Mesenchymal stem cell (in vitro differentiated cells and primary cell): ENCODE results near the gene CNOT4.

Experiments
- DNase-seq: peaks from one replicate; pipeline ENCODE4 v3.0.0-alpha.2; 2013
- H2AFZ ChIP-seq: one replicate; pipeline ENCODE4 v1.6.1; 2013; ENCODE audit warnings: low read depth, mild to moderate bottlenecking, control low read depth, inconsistent platforms, low read length, moderate library complexity
- H2AK5ac ChIP-seq: 2 replicates; pipeline ENCODE4 v1.6.1; 2013; ENCODE audit warnings: low read length, moderate library complexity, mild to moderate bottlenecking, inconsistent platforms; ENCODE audit not compliant: severe bottlenecking
- H2BK120ac ChIP-seq: one replicate; pipeline ENCODE4 v1.6.1; 2013; ENCODE audit warnings: low read depth, mild to moderate bottlenecking, inconsistent platforms, low read length, moderate library complexity
- H2BK12ac ChIP-seq, 2 experiments: one replicate each; pipeline ENCODE4 v1.6.1; 2013; ENCODE audit warnings: inconsistent platforms in 2 of 2, low read length in 2 of 2, mild to moderate bottlenecking in 2 of 2, moderate library complexity in 2 of 2, control low read depth in 1 of 2
- H2BK15ac ChIP-seq: one replicate; pipeline ENCODE4 v1.6.1; 2013; ENCODE audit warnings: mild to moderate bottlenecking, low read depth, inconsistent platforms; ENCODE audit not compliant: poor library complexity, severe bottlenecking
- H2BK5ac ChIP-seq: 2 replicates; pipeline ENCODE4 v1.6.1; 2013; ENCODE audit warnings: low read depth, mild to moderate bottlenecking, low read length, control low read depth, inconsistent platforms; ENCODE audit not compliant: poor library complexity, severe bottlenecking
- H3K14ac ChIP-seq, 2 experiments: one replicate each; pipeline ENCODE4 v1.6.1; 2013; ENCODE audit warnings: inconsistent platforms in 2 of 2, low read length in 2 of 2, control low read depth in 1 of 2, mild to moderate bottlenecking in 1 of 2, moderate library complexity in 1 of 2
- H3K18ac ChIP-seq, 2 experiments: one replicate each; pipeline ENCODE4 v1.6.1; 2013; ENCODE audit warnings: inconsistent platforms in 2 of 2, low read length in 2 of 2, control low read depth in 1 of 2, low read depth in 1 of 2, mild to moderate bottlenecking in 1 of 2
- H3K23ac ChIP-seq, 2 experiments: one replicate each; pipeline ENCODE4 v1.6.1; 2013; ENCODE audit warnings: inconsistent platforms in 2 of 2, low read length in 2 of 2, mild to moderate bottlenecking in 2 of 2, moderate library complexity in 2 of 2, control low read depth in 1 of 2
- H3K27ac ChIP-seq: 2 replicates; pipeline ENCODE4 v1.5.1; 2013; ENCODE audit warnings: mild to moderate bottlenecking, moderate library complexity, low read length, control low read depth, inconsistent platforms; ENCODE audit not compliant: poor library complexity, severe bottlenecking
- H3K27me3 ChIP-seq, 2 experiments: 2 replicates each; pipeline versions ENCODE4 v1.6.1 to v1.7.0; 2013; ENCODE audit warnings: low read length in 2 of 2, mild to moderate bottlenecking in 2 of 2, moderate library complexity in 2 of 2, control low read depth in 1 of 2, inconsistent platforms in 1 of 2; ENCODE audit not compliant: control insufficient read depth in 1 of 2, insufficient read depth in 1 of 2
- H3K36me3 ChIP-seq, 2 experiments: 2 replicates each; pipeline versions ENCODE4 v1.6.1 to v1.7.0; 2013; ENCODE audit warnings: low read length in 2 of 2, control low read depth in 1 of 2, inconsistent platforms in 1 of 2, low read depth in 1 of 2, mild to moderate bottlenecking in 1 of 2; ENCODE audit not compliant: insufficient read depth in 2 of 2, control insufficient read depth in 1 of 2
- H3K4ac ChIP-seq, 2 experiments: one replicate each; pipeline ENCODE4 v1.6.1; 2013; ENCODE audit warnings: inconsistent platforms in 2 of 2, low read length in 2 of 2, mild to moderate bottlenecking in 2 of 2, moderate library complexity in 2 of 2, control low read depth in 1 of 2, low read depth in 1 of 2
- H3K4me1 ChIP-seq: 2 replicates; pipeline ENCODE4 v1.6.1; 2013; ENCODE audit warnings: low read depth, low read length, control low read depth; ENCODE audit not compliant: control insufficient read depth, insufficient read depth
- H3K4me2 ChIP-seq: 2 replicates; pipeline ENCODE4 v1.6.1; 2013; ENCODE audit warnings: low read length, mild to moderate bottlenecking, inconsistent platforms; ENCODE audit not compliant: poor library complexity, severe bottlenecking
- H3K4me3 ChIP-seq, 2 experiments: 2 replicates each; pipeline versions ENCODE4 v1.5.1 to v1.7.0; 2013; ENCODE audit warnings: low read length in 2 of 2, mild to moderate bottlenecking in 2 of 2, control low read depth in 1 of 2, low read depth in 1 of 2; ENCODE audit not compliant: insufficient read depth in 1 of 2
- H3K79me1 ChIP-seq: replicated peaks from 2 replicates; pipeline ENCODE4 v1.6.1; 2013; ENCODE audit warnings: mild to moderate bottlenecking, control low read depth, low read length, inconsistent platforms; ENCODE audit not compliant: poor library complexity, severe bottlenecking
- H3K9ac ChIP-seq: 2 replicates; pipeline ENCODE4 v1.7.0; 2013; ENCODE audit warnings: mild to moderate bottlenecking, low read length, moderate library complexity
- H3K9me3 ChIP-seq: 2 replicates; pipeline ENCODE4 v1.7.0; 2013; ENCODE audit warnings: mild to moderate bottlenecking, low read length; ENCODE audit not compliant: control insufficient read depth
- H4K8ac ChIP-seq: one replicate; pipeline ENCODE4 v1.6.1; 2013; ENCODE audit warnings: inconsistent platforms, mild to moderate bottlenecking, low read length, moderate library complexity
- H4K91ac ChIP-seq: one replicate; pipeline ENCODE4 v1.6.1; 2013; ENCODE audit warnings: mild to moderate bottlenecking, low read length, inconsistent platforms
- WGBS: methylation state at CpG from one replicate; pipeline ENCODE4 v1.1.7; 2013; ENCODE audit warnings: mixed read lengths; 5-methylcytosine and 5-hydroxymethylcytosine counted together

CNOT4 gene

GRCh38 chr7:135397689-135398088 lies 112.2 kb downstream of the CNOT4 start:
- no peak overlapping the region for H4K8ac ChIP-seq
- H4K91ac ChIP-seq: no peak overlapping the region
- H2BK120ac ChIP-seq: no peak overlapping the region

GRCh38 chr7:135392701-135393100 lies 117.2 kb downstream of the CNOT4 start:
- WGBS: 91% methylated on average over 3 of the region's 4 CpGs
- no peak overlapping the region for H2AK5ac ChIP-seq
- H2BK5ac ChIP-seq: no peak overlapping the region
- H3K9me3 ChIP-seq: no peaks in the 10 kb centered on the region
- no peak overlapping the region for H2AFZ ChIP-seq
- no peak overlapping the region for H3K14ac ChIP-seq
- no peaks in the 10 kb centered on the region for H3K4me1 ChIP-seq
- H3K4me2 ChIP-seq: no peak overlapping the region
- H3K4ac ChIP-seq: no peak overlapping the region
- H3K18ac ChIP-seq: no peak overlapping the region
- H3K27ac ChIP-seq: no peak overlapping the region
- H3K23ac ChIP-seq: no peak overlapping the region
- no peak overlapping the region for H3K4me3 ChIP-seq
- no peak for DNase-seq
- H3K36me3 ChIP-seq: peaks cover 10 to 37% of the 10 kb centered on the region in 2 experiments
- no peak overlapping the region for H4K8ac ChIP-seq
- H2BK12ac ChIP-seq: no peak overlapping the region
- H3K9ac ChIP-seq: no peak overlapping the region
- no peaks in the 10 kb centered on the region for H3K27me3 ChIP-seq
- no peak overlapping the region for H2BK120ac ChIP-seq
- H2BK15ac ChIP-seq: no peak overlapping the region
- no peak overlapping the region for H4K91ac ChIP-seq
- peaks cover 8% of the 10 kb centered on the region for H3K79me1 ChIP-seq

More at GRCh38 chr7:135397689-135398088, 112.2 kb downstream of the CNOT4 start:
- Histone ChIP-seq H3K4me1 (no peaks in the 10 kb centered on the region), H2AFZ (no peak overlapping the region), H3K36me3 (peaks cover 10 to 33% of the 10 kb centered on the region in 2 experiments), H3K18ac (no peak overlapping the region), H2BK12ac (no peak overlapping the region), H3K79me1 (peaks cover 8% of the 10 kb centered on the region), H2BK5ac (no peak overlapping the region), H3K27ac (no peak overlapping the region), H3K27me3 (no peaks in the 10 kb centered on the region), H2AK5ac (no peak overlapping the region), H2BK15ac (no peak overlapping the region), H3K9me3 (no peaks in the 10 kb centered on the region), H3K4me2 (no peak overlapping the region), H3K4ac (no peak overlapping the region), H3K23ac (no peak overlapping the region), H3K9ac (no peak overlapping the region), H3K4me3 (no peak overlapping the region), H3K14ac (no peak overlapping the region)
- no peak for DNase-seq

GRCh38 chr7:135391514-135391913 lies 118.4 kb downstream of the CNOT4 start:
- Histone ChIP-seq H2BK5ac (no peak overlapping the region), H4K8ac (no peak overlapping the region), H3K79me1 (peaks cover 8% of the 10 kb centered on the region), H3K9me3 (no peaks in the 10 kb centered on the region), H3K4me2 (no peak overlapping the region), H2BK120ac (no peak overlapping the region), H3K23ac (no peak overlapping the region), H2BK15ac (no peak overlapping the region), H2AK5ac (no peak overlapping the region), H2BK12ac (no peak overlapping the region), H3K4ac (no peak overlapping the region), H3K27me3 (no peaks in the 10 kb centered on the region), H3K14ac (no peak overlapping the region), H3K36me3 (peaks cover 10 to 37% of the 10 kb centered on the region in 2 experiments), H3K18ac (no peak overlapping the region), H4K91ac (no peak overlapping the region), H3K4me1 (peaks cover 1% of the 10 kb centered on the region), H3K4me3 (no peak overlapping the region), H3K27ac (no peak overlapping the region), H3K9ac (no peak overlapping the region), H2AFZ (no peak overlapping the region)
- DNase-seq: no peak
- 100% methylated on average over 2 of the region's 3 CpGs for WGBS

- H3K27me3 ChIP-seq: no peaks in the 10 kb centered on the region
- no peak overlapping the region for H3K9ac ChIP-seq
- no peak overlapping the region for H2AK5ac ChIP-seq
- no peak overlapping the region for H2AFZ ChIP-seq
- peaks cover 1% of the 10 kb centered on the region for H3K4me1 ChIP-seq
- H2BK5ac ChIP-seq: no peak overlapping the region
- no peak overlapping the region for H3K4ac ChIP-seq
- H4K8ac ChIP-seq: no peak overlapping the region
- no peak overlapping the region for H4K91ac ChIP-seq
- peaks cover 8% of the 10 kb centered on the region for H3K79me1 ChIP-seq
- H3K18ac ChIP-seq: no peak overlapping the region
- H2BK12ac ChIP-seq: no peak overlapping the region
- no peak for DNase-seq
- H2BK15ac ChIP-seq: no peak overlapping the region
- no peak overlapping the region for H2BK120ac ChIP-seq
- H3K4me3 ChIP-seq: no peak overlapping the region
- no peak overlapping the region for H3K14ac ChIP-seq
- H3K4me2 ChIP-seq: no peak overlapping the region
- H3K27ac ChIP-seq: no peak overlapping the region
- H3K23ac ChIP-seq: no peak overlapping the region
- H3K9me3 ChIP-seq: no peaks in the 10 kb centered on the region
- peaks cover 10 to 37% of the 10 kb centered on the region in 2 experiments for H3K36me3 ChIP-seq
These were observed 119.1 kb downstream of the CNOT4 start for GRCh38 chr7:135390829-135391228.
